ENCODE results near the gene SH3YL1.
"Not testable (repeated sequence)": the region's sequence is repeated elsewhere in the genome, so short reads cannot be mapped to it uniquely, and the experiment has no call there.

The SH3YL1 gene

GRCh38 chr2:175880-176820 lies 87.7 kb downstream of the SH3YL1 start:
- DNase-seq: no peak

GRCh38 chr2:175161-175786 lies 88.6 kb downstream of the SH3YL1 start:
- no peak for DNase-seq

GRCh38 chr2:172120-172519 lies 91.7 kb downstream of the SH3YL1 start:
- not testable (repeated sequence) for DNase-seq

- DNase-seq: no peak
These were observed 94.1 kb downstream of the SH3YL1 start for GRCh38 chr2:169741-170140.
